ENCODE measurements around the gene SEMA6A.
A peak's percentile ranks its signal among the peaks of the same experiment; 100 is the strongest.

Gene SEMA6A

GRCh38 chr5:116439905-116440304 is 134.7 kb downstream of the SEMA6A start:
- DNase-seq (ENCODE audit: low spot score), result peak; percentile 55

GRCh38 chr5:116438979-116439554 is 135.6 kb downstream of the SEMA6A start:
- DNase-seq (ENCODE audit: low spot score), result no peak

GRCh38 chr5:116437922-116438578 is 136.6 kb downstream of the SEMA6A start:
- DNase-seq (ENCODE audit: low spot score), result no peak

- no peak for DNase-seq (ENCODE audit: low spot score)
Observed at GRCh38 chr5:116437351-116437705, 137.3 kb downstream of the SEMA6A start.

- DNase-seq (ENCODE audit: low spot score), result no peak
Observed at GRCh38 chr5:116436674-116437350, 137.8 kb downstream of the SEMA6A start.

GRCh38 chr5:116428966-116429365 is 145.7 kb downstream of the SEMA6A start:
- no peak for DNase-seq (ENCODE audit: low spot score)

GRCh38 chr5:116428413-116428812 is 146.2 kb downstream of the SEMA6A start:
- DNase-seq (ENCODE audit: low spot score), result no peak

- no peak for DNase-seq (ENCODE audit: low spot score)
Observed at GRCh38 chr5:116424951-116425350, 149.7 kb downstream of the SEMA6A start.

- no peak for DNase-seq (ENCODE audit: low spot score)
Observed at GRCh38 chr5:116424258-116424615, 150.4 kb downstream of the SEMA6A start.

GRCh38 chr5:116423587-116424257 is 150.9 kb downstream of the SEMA6A start:
- DNase-seq (ENCODE audit: low spot score), result no peak

GRCh38 chr5:116423141-116423540 is 151.5 kb downstream of the SEMA6A start:
- no peak for DNase-seq (ENCODE audit: low spot score)

- DNase-seq (ENCODE audit: low spot score), result no peak
Observed at GRCh38 chr5:116421080-116421629, 153.5 kb downstream of the SEMA6A start.

- DNase-seq (ENCODE audit: low spot score), result no peak
Observed at GRCh38 chr5:116420540-116420939, 154.1 kb downstream of the SEMA6A start.

GRCh38 chr5:116419258-116419657 is 155.4 kb downstream of the SEMA6A start:
- no peak for DNase-seq (ENCODE audit: low spot score)

- no peak for DNase-seq (ENCODE audit: low spot score)
Observed at GRCh38 chr5:116418774-116419173, 155.8 kb downstream of the SEMA6A start.

GRCh38 chr5:116418016-116418415 is 156.6 kb downstream of the SEMA6A start:
- no peak for DNase-seq (ENCODE audit: low spot score)

GRCh38 chr5:116415989-116416388 is 158.6 kb downstream of the SEMA6A start:
- no peak for DNase-seq (ENCODE audit: low spot score)

- DNase-seq (ENCODE audit: low spot score), result no peak
Observed at GRCh38 chr5:116415182-116415581, 159.4 kb downstream of the SEMA6A start.

GRCh38 chr5:116411101-116411571 is 163.5 kb downstream of the SEMA6A start:
- no peak for DNase-seq (ENCODE audit: low spot score)

GRCh38 chr5:116410336-116410890 is 164.2 kb downstream of the SEMA6A start:
- DNase-seq (ENCODE audit: low spot score), result no peak

GRCh38 chr5:116409591-116410296 is 164.9 kb downstream of the SEMA6A start:
- no peak for DNase-seq (ENCODE audit: low spot score)

All from kidney tubule cell (primary cell).